Activated T-cell treated with anti-CD3 and anti-CD28 coated beads, Interleukin-2, amount 50 U/mL, for 4 hours (primary cell): ENCODE measurements around the gene DTYMK. TPM values are rescaled to one million over a fixed set of nuclear protein-coding genes. Genes with fewer than 3 reads are reported as not detected.
A peak's percentile ranks its signal among the peaks of the same experiment; 100 is the strongest.

Experiments used
- ATAC-seq, 2 donors: fragments of 200-7000 bp; cut with Tn5 transposase; one replicate each; pipeline ENCODE4 v1.10.0; 2021
- DNase-seq: peaks from one replicate; pipeline ENCODE4 v3.0.0-alpha.2; 2020
- H3K27me3 Mint-ChIP-seq: one replicate; pipeline ENCODE4 v1.8.0; 2021; ENCODE audit warnings: low read depth, mixed read lengths
- H3K36me3 Mint-ChIP-seq: one replicate; pipeline ENCODE4 v1.8.0; 2022; ENCODE audit warnings: mixed read lengths; ENCODE audit not compliant: insufficient read depth
- H3K4me1 Mint-ChIP-seq: one replicate; pipeline ENCODE4 v1.8.0; 2021; ENCODE audit warnings: low read depth, mixed read lengths
- H3K4me3 Mint-ChIP-seq: one replicate; pipeline ENCODE4 v1.8.0; 2021; ENCODE audit warnings: mild to moderate bottlenecking, moderate library complexity, mixed read lengths
- H3K9me3 Mint-ChIP-seq: one replicate; pipeline ENCODE4 v1.8.0; 2021; ENCODE audit warnings: mixed read lengths
- total RNA-seq, 3 donors: library from RNA; stranded (reverse); gene quantifications; one replicate each; pipeline ENCODE4 v1.2.1, GENCODE V29; 2021

The DTYMK gene
- total RNA-seq, 3 donors from 2014 or later: 89.5 to 110 (median 94.9) TPM

- Mint-ChIP-seq H3K4me3 (no peak overlapping the region), H3K36me3 (peaks cover 26% of the 10 kb centered on the region)
- peak; percentile 29 to 60 for ATAC-seq
These were observed 37.8 kb upstream of the DTYMK start for GRCh38 chr2:241724259-241724974.

GRCh38 chr2:241722896-241723454, 36.4 kb upstream of the DTYMK start:
- peaks cover 31% of the 10 kb centered on the region for H3K36me3 Mint-ChIP-seq
- ATAC-seq (no peak), DNase-seq (no peak)
- no peaks in the 10 kb centered on the region for H3K4me1 Mint-ChIP-seq
- no peaks in the 10 kb centered on the region for H3K9me3 Mint-ChIP-seq
- no peaks in the 10 kb centered on the region for H3K27me3 Mint-ChIP-seq
- H3K4me3 Mint-ChIP-seq: no peak overlapping the region

More at GRCh38 chr2:241724259-241724974, 37.8 kb upstream of the DTYMK start:
- Mint-ChIP-seq H3K9me3 (no peaks in the 10 kb centered on the region), H3K27me3 (no peaks in the 10 kb centered on the region), H3K4me1 (no peaks in the 10 kb centered on the region)
- no peak for DNase-seq

GRCh38 chr2:241721852-241722251, 35.2 kb upstream of the DTYMK start:
- Mint-ChIP-seq H3K4me1 (no peaks in the 10 kb centered on the region), H3K27me3 (no peaks in the 10 kb centered on the region), H3K9me3 (no peaks in the 10 kb centered on the region), H3K36me3 (peaks cover 34% of the 10 kb centered on the region), H3K4me3 (no peak overlapping the region)
- DNase-seq (no peak), ATAC-seq (no peak)

DNA sequence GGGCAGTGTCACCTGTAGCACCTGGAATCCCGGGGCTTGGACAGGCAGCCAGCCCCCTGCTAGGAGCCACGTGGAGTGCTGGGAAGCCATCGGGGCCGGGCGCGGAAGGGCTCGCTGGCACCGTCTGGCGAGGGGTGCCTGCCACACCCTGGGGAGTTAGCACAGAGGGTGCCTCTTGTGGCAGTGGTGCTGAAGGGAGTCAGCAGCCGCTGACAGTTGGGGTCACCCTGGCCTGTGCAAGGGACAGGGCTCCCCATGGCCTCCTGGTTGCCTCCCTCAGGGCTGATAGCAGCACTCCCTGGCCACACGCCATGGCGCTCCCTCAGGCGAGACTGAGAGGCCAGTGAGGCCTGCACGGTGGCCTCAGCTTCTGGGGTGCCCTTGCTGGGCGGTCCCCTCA, 33.9 kb upstream of the DTYMK start:
- Mint-ChIP-seq H3K36me3 (peaks cover 40% of the 10 kb centered on the region), H3K4me1 (peaks cover 2% of the 10 kb centered on the region), H3K4me3 (no peak overlapping the region), H3K9me3 (no peaks in the 10 kb centered on the region), H3K27me3 (no peaks in the 10 kb centered on the region)
- DNase-seq: no peak
- no peak for ATAC-seq

DNA sequence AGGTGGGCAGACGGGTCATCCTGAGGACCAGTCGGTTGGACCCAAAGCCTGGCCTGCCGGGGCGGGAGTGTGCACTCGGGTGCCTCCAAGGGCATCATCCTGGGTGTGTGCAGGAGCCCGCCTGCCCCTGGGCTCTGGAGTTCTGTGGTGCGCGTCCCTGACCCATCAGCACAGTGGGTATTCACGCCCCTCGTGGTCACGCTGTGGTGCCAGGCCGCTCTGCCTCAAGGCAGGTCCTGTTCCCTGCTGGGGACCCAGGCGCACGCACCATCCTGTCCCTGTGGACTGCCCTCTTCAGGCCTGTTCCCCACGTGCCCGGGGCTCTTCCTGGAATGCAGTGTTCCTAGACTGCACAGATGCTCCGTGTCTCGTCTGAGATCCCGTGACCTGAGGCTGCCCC, 33.5 kb upstream of the DTYMK start:
- DNase-seq (no peak), ATAC-seq (no peak)
- Mint-ChIP-seq H3K9me3 (no peaks in the 10 kb centered on the region), H3K27me3 (no peaks in the 10 kb centered on the region), H3K4me3 (no peak overlapping the region), H3K36me3 (peaks cover 38% of the 10 kb centered on the region), H3K4me1 (peaks cover 2% of the 10 kb centered on the region)

DNA sequence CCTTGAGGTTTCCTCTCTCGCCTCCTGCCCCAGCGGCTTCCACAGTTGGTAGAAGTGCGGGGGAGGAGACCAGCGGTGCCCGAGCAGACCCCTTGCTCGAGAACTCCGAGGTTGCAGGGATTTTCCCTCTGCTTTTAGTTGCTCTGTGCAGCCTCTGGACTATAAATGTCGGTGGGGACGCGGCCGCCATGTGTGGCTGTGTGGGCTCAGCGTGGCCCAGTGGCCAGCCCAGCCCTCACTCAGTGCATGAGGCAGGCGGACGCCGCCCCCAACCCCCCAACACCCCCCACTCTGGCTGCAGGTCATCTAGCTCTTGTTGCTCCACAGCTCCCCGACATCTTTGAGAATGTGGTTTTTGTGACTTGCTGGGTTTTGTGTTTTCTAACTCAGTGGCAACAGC, 32.5 kb upstream of the DTYMK start:
- Mint-ChIP-seq H3K4me1 (peaks cover 2% of the 10 kb centered on the region), H3K9me3 (no peaks in the 10 kb centered on the region), H3K36me3 (peaks cover 46% of the 10 kb centered on the region), H3K27me3 (no peaks in the 10 kb centered on the region), H3K4me3 (no peak overlapping the region)
- no peak for ATAC-seq
- no peak for DNase-seq

GRCh38 chr2:241708879-241709278, 22.3 kb upstream of the DTYMK start:
- Mint-ChIP-seq H3K4me3 (no peak overlapping the region), H3K27me3 (no peaks in the 10 kb centered on the region), H3K9me3 (no peaks in the 10 kb centered on the region), H3K4me1 (peaks cover 3% of the 10 kb centered on the region), H3K36me3 (peaks cover 38% of the 10 kb centered on the region)
- DNase-seq (no peak), ATAC-seq (no peak)

DNA sequence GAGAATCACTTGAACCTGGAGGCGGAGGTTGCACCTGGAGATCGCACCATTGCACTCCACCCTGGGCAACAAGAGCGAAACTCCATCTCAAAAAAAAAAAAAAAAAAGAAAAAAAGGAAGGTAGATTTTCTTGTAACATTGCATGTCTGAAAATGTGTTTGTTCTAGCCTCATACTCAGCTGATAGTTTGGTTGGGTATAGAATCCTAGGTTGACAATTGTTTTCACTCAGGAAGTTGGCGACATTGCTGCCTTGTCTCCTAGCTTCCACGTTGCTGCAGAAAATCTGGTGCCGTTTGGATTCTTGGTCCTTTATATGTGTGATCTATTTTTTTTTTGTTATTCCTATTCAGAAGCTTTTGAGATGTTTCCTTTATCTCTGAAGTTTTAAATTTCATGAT, 19.9 kb upstream of the DTYMK start:
- Mint-ChIP-seq H3K9me3 (no peaks in the 10 kb centered on the region), H3K27me3 (no peaks in the 10 kb centered on the region), H3K4me1 (peaks cover 14% of the 10 kb centered on the region), H3K4me3 (no peak overlapping the region), H3K36me3 (peaks cover 36% of the 10 kb centered on the region)
- no peak for DNase-seq
- ATAC-seq: no peak

DNA sequence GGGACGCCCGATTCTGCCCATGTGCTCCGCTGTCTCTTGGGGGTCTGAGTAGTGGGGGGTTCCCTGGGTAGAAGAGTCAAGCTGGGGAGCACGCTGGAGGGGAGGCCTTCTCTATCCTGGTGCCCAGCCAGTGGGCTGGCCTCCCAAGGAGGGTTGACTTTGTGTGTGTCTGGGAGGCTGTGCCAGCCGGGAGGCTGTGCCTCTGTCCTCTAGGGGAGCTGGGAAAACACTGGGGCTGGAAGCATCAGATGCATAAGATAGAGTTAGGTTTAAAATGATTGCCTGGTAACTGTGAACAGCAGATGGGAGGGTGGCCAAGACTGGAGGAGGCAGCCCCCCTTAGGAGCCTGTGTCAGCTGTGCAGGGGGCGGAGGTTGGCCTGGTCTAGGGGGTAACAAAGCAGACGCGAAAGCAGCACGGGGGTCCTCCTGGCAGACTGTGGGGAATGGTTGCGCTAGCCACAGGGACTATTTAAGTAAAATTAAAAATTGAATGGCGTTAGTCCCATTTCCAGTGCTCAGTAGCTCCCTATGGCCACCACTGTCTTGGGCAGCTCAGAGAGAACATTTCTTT, 16.5 kb upstream of the DTYMK start:
- peak overlapping the region; percentile 86 for H3K4me3 Mint-ChIP-seq
- H3K36me3 Mint-ChIP-seq: peaks cover 18% of the 10 kb centered on the region
- ATAC-seq (no peak), DNase-seq (no peak)
- H3K9me3 Mint-ChIP-seq: no peaks in the 10 kb centered on the region
- H3K27me3 Mint-ChIP-seq: no peaks in the 10 kb centered on the region
- peaks cover 22% of the 10 kb centered on the region for H3K4me1 Mint-ChIP-seq

- ATAC-seq (peak; percentile 68 to 73), DNase-seq (peak; percentile 90)
- Mint-ChIP-seq H3K27me3 (no peaks in the 10 kb centered on the region), H3K9me3 (no peaks in the 10 kb centered on the region), H3K4me3 (peak overlapping the region; percentile 86), H3K4me1 (peaks cover 22% of the 10 kb centered on the region), H3K36me3 (peaks cover 15% of the 10 kb centered on the region)
These were observed 15.8 kb upstream of the DTYMK start for GRCh38 chr2:241702155-241703031.

- peaks cover 10% of the 10 kb centered on the region for H3K36me3 Mint-ChIP-seq
- H3K4me3 Mint-ChIP-seq: peak within 1 kb of the TSS; percentile 86
- H3K27me3 Mint-ChIP-seq: no peaks in the 10 kb centered on the region
- DNase-seq (peak; percentile 96), ATAC-seq (peak; percentile 71)
- no peaks in the 10 kb centered on the region for H3K9me3 Mint-ChIP-seq
- H3K4me1 Mint-ChIP-seq: peaks cover 22% of the 10 kb centered on the region
These were observed 15.0 kb upstream of the DTYMK start, which contains the start of gene ING5 for GRCh38 chr2:241701399-241702154. Gene ING5 (plus strand): TSS chr2:241702039. CDS start chr2:241702066, 27 bp downstream.

DNA sequence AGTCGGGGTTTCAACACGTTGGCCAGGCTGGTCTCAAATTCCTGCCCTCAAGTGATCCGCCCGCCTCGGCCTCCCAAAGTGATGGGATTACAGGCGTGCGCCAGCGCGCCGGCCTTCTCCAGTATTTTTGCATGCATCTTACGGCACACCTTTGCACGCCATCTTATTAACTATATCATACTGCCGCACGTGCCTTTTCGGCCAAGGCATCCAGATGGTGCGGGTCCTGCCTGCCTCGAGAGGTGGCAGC, 14.5 kb upstream of the DTYMK start:
- Mint-ChIP-seq H3K36me3 (peaks cover 6% of the 10 kb centered on the region), H3K4me1 (peaks cover 22% of the 10 kb centered on the region), H3K4me3 (peak overlapping the region; percentile 86), H3K9me3 (no peaks in the 10 kb centered on the region), H3K27me3 (no peaks in the 10 kb centered on the region)
- DNase-seq (no peak), ATAC-seq (no peak)

GRCh38 chr2:241695651-241696050, 9.0 kb upstream of the DTYMK start:
- Mint-ChIP-seq H3K4me1 (peaks cover 12% of the 10 kb centered on the region), H3K27me3 (no peaks in the 10 kb centered on the region)
- ATAC-seq: no peak

DNA sequence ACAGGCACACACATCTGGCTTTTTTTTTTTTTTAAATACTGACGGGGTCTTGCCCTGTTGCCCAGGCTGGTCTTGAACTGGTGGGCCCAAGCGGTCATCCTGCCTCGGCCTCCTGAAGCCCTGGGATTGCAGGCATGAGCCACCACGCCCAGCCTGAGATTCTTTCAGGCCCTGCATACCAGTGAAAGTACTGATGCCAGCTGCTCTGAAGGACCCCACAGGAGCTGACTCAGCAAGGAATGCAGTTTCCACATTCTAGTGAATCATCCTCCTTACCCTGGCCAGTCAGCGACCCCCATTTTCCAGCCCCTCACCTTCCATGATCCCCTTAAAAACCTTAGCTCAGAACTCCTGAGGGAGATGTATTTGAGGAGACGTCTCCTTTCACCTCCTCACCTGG, 5.8 kb upstream of the DTYMK start:
- H3K9me3 Mint-ChIP-seq: no peaks in the 10 kb centered on the region
- H3K4me3 Mint-ChIP-seq: no peak overlapping the region
- DNase-seq (no peak), ATAC-seq (no peak)
- peaks cover 10% of the 10 kb centered on the region for H3K36me3 Mint-ChIP-seq
- H3K27me3 Mint-ChIP-seq: no peaks in the 10 kb centered on the region
- H3K4me1 Mint-ChIP-seq: peaks cover 15% of the 10 kb centered on the region

More at GRCh38 chr2:241695651-241696050, 9.0 kb upstream of the DTYMK start:
- Mint-ChIP-seq H3K36me3 (peaks cover 9% of the 10 kb centered on the region), H3K9me3 (no peaks in the 10 kb centered on the region), H3K4me3 (no peak overlapping the region)
- DNase-seq: no peak
